Measurements from ENCODE around the gene NUAK2.

DNA sequence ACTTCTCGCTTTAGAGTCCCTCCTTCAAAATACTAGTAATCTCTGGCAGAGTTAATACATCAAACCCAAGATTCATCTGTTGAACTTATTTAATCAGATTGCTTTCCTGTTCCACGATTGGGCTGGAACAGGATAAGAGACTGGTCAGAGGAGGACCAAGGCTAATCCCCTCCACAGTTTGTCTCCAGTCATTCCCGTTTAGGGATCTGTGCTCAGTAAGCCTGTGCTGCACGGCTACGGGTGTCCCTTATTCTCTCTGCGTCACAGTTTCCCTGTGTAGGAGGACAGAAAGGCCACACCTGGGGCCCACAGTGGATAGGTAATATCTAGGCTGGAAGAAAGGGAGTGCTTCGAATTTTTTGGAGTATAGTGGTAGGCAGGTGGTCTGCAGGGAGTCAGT is 16.5 kb upstream of the NUAK2 start:
- TF ChIP-seq, protein P1, sequence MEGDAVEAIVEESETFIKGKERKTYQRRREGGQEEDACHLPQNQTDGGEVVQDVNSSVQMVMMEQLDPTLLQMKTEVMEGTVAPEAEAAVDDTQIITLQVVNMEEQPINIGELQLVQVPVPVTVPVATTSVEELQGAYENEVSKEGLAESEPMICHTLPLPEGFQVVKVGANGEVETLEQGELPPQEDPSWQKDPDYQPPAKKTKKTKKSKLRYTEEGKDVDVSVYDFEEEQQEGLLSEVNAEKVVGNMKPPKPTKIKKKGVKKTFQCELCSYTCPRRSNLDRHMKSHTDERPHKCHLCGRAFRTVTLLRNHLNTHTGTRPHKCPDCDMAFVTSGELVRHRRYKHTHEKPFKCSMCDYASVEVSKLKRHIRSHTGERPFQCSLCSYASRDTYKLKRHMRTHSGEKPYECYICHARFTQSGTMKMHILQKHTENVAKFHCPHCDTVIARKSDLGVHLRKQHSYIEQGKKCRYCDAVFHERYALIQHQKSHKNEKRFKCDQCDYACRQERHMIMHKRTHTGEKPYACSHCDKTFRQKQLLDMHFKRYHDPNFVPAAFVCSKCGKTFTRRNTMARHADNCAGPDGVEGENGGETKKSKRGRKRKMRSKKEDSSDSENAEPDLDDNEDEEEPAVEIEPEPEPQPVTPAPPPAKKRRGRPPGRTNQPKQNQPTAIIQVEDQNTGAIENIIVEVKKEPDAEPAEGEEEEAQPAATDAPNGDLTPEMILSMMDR (conservative IDR thresholded peaks at IDR 0.05), result no peak
- no peak for TF ChIP-seq ZFX (IDR thresholded peaks at IDR 0.05)
